KMS-11 (cell line): Measurements from ENCODE around the gene TRIM3.

Experiments
- H2AFZ ChIP-seq: fragments of 200-600 bp; sonication (generic); 2 replicates; pipeline ENCODE4 v1.6.1; 2016; ENCODE audit warnings: antibody characterized with exemption, mixed run types, low read depth
- H3K27ac ChIP-seq: fragments of 200-600 bp; sonication (generic); 2 replicates; pipeline ENCODE4 v1.6.1; 2016; ENCODE audit warnings: mild to moderate bottlenecking, mixed run types
- H3K27me3 ChIP-seq: fragments of 200-600 bp; sonication (generic); 2 replicates; pipeline ENCODE4 v1.6.1; 2017; ENCODE audit warnings: mild to moderate bottlenecking, low read depth, mixed run types, moderate library complexity; ENCODE audit not compliant: insufficient read depth
- H3K36me3 ChIP-seq: fragments of 200-600 bp; sonication (generic); 2 replicates; pipeline ENCODE4 v1.6.1; 2017; ENCODE audit warnings: mild to moderate bottlenecking, mixed run types; ENCODE audit not compliant: insufficient read depth
- H3K4me1 ChIP-seq: fragments of 200-600 bp; sonication (generic); 2 replicates; pipeline ENCODE4 v1.6.1; 2016; ENCODE audit warnings: mild to moderate bottlenecking, low read depth, mixed run types; ENCODE audit not compliant: poor library complexity, severe bottlenecking
- H3K4me2 ChIP-seq: fragments of 200-600 bp; sonication (generic); 2 replicates; pipeline ENCODE4 v1.7.0; 2016; ENCODE audit warnings: mild to moderate bottlenecking, mixed run types
- H3K4me3 ChIP-seq: fragments of 200-600 bp; sonication (generic); IDR thresholded peaks from 2 replicates; pipeline ENCODE4 v1.6.1; 2017; ENCODE audit warnings: low read depth, low read length, mixed read lengths; ENCODE audit not compliant: insufficient read depth
- H3K79me2 ChIP-seq: fragments of 200-600 bp; sonication (generic); 2 replicates; pipeline ENCODE4 v1.6.1; 2016; ENCODE audit warnings: low read depth, mixed run types; ENCODE audit not compliant: insufficient read depth
- H3K9ac ChIP-seq: fragments of 200-600 bp; sonication (generic); 2 replicates; pipeline ENCODE4 v1.6.1; 2016; ENCODE audit warnings: mild to moderate bottlenecking, mixed run types
- H4K20me1 ChIP-seq: fragments of 200-600 bp; sonication (generic); 2 replicates; pipeline ENCODE4 v1.6.1; 2016; ENCODE audit warnings: mild to moderate bottlenecking, mixed run types; ENCODE audit not compliant: insufficient read depth
- TF ChIP-seq, protein P1 (sequence below): fragments of 200-600 bp; sonication (generic); conservative IDR thresholded peaks from 2 replicates; pipeline ENCODE4 v1.6.1; 2017; ENCODE audit warnings: low read depth, mild to moderate bottlenecking, antibody characterized with exemption, low read length, moderate library complexity, mixed read lengths

Gene TRIM3

DNA sequence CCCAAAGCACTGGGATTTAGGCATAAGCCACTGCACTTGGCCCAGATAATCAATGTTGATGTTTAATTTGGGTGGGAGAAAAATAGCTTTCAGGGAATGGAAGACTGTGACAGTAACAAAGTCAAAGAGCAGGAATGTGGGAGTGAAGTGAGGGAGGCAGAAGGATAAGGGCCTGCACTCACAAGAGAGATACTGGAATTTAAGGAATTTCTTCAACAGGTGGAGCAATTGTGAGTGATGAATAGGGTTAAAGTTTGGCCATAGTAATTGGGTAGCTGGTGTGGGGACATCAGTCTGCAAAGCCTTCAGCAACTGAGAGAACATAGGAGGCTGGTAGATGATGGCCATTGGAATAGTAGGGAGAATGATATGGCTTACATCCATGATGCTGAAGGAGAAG lies 46.2 kb downstream of the TRIM3 start:
- Histone ChIP-seq H2AFZ (no peak overlapping the region), H3K4me3 (no peak overlapping the region), H3K36me3 (no peaks in the 10 kb centered on the region), H3K27me3 (no peaks in the 10 kb centered on the region), H3K9ac (no peak overlapping the region), H3K79me2 (no peaks in the 10 kb centered on the region), H4K20me1 (no peaks in the 10 kb centered on the region), H3K4me2 (no peak overlapping the region), H3K4me1 (no peaks in the 10 kb centered on the region), H3K27ac (no peak overlapping the region)
- TF ChIP-seq, protein P1, sequence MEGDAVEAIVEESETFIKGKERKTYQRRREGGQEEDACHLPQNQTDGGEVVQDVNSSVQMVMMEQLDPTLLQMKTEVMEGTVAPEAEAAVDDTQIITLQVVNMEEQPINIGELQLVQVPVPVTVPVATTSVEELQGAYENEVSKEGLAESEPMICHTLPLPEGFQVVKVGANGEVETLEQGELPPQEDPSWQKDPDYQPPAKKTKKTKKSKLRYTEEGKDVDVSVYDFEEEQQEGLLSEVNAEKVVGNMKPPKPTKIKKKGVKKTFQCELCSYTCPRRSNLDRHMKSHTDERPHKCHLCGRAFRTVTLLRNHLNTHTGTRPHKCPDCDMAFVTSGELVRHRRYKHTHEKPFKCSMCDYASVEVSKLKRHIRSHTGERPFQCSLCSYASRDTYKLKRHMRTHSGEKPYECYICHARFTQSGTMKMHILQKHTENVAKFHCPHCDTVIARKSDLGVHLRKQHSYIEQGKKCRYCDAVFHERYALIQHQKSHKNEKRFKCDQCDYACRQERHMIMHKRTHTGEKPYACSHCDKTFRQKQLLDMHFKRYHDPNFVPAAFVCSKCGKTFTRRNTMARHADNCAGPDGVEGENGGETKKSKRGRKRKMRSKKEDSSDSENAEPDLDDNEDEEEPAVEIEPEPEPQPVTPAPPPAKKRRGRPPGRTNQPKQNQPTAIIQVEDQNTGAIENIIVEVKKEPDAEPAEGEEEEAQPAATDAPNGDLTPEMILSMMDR, result no peak

- no peaks in the 10 kb centered on the region; the same call in 1 of the 2 replicates for H3K27me3 ChIP-seq
- H3K4me3 ChIP-seq, result no peak overlapping the region
- TF ChIP-seq, protein P1, result no peak
- H3K79me2 ChIP-seq, result no peaks in the 10 kb centered on the region
- H3K4me2 ChIP-seq, result no peak overlapping the region
- no peaks in the 10 kb centered on the region for H3K36me3 ChIP-seq
- no peak overlapping the region for H2AFZ ChIP-seq
- no peak overlapping the region for H3K27ac ChIP-seq
- peaks cover 7% of the 10 kb centered on the region for H3K4me1 ChIP-seq
- no peak overlapping the region for H3K9ac ChIP-seq
- no peaks in the 10 kb centered on the region for H4K20me1 ChIP-seq
Observed at GRCh38 chr11:6420677-6421076, 53.1 kb downstream of the TRIM3 start.

- TF ChIP-seq, protein P1, result no peak
- H4K20me1 ChIP-seq, result no peaks in the 10 kb centered on the region
- no peaks in the 10 kb centered on the region for H3K36me3 ChIP-seq
- no peaks in the 10 kb centered on the region; the same call in 1 of the 2 replicates for H3K27me3 ChIP-seq
- H3K79me2 ChIP-seq, result no peaks in the 10 kb centered on the region
- peak within 1 kb of the TSS; percentile 98 for H2AFZ ChIP-seq
- peak within 1 kb of the TSS; percentile 76 for H3K9ac ChIP-seq
- peaks cover 7% of the 10 kb centered on the region for H3K4me1 ChIP-seq
- no peak within 1 kb of the TSS for H3K4me3 ChIP-seq
- peak within 1 kb of the TSS; percentile 85 for H3K4me2 ChIP-seq
- no peak within 1 kb of the TSS for H3K27ac ChIP-seq
Observed at GRCh38 chr11:6419009-6419631, 54.6 kb downstream of the TRIM3 start, which contains the start of gene APBB1. TSS of gene APBB1 (minus strand) at chr11:6419094. CDS start at chr11:6411347, 7,747 bp downstream.

- Histone ChIP-seq H3K4me1 (peaks cover 7% of the 10 kb centered on the region), H4K20me1 (no peaks in the 10 kb centered on the region), H3K4me2 (peak overlapping the region; percentile 33), H3K27me3 (no peaks in the 10 kb centered on the region; the same call in 1 of the 2 replicates), H3K36me3 (no peaks in the 10 kb centered on the region), H3K27ac (no peak overlapping the region), H2AFZ (peak overlapping the region; percentile 98), H3K9ac (peak overlapping the region; percentile 76; the same call in 1 of the 2 replicates), H3K79me2 (no peaks in the 10 kb centered on the region), H3K4me3 (no peak overlapping the region)
- TF ChIP-seq, protein P1, result no peak
Observed at GRCh38 chr11:6418557-6419008, 55.2 kb downstream of the TRIM3 start.
